Rectal smooth muscle tissue (tissue), 1 donor: ENCODE measurements around the gene SEMA4C.

Source experiments
- H3K27ac ChIP-seq: one replicate; pipeline ENCODE4 v1.7.0; 2013; ENCODE audit warnings: low read depth, low read length, inconsistent platforms
- H3K27me3 ChIP-seq: one replicate; pipeline ENCODE4 v1.7.0; 2013; ENCODE audit warnings: low read length; ENCODE audit not compliant: control insufficient read depth, insufficient read depth
- H3K36me3 ChIP-seq: one replicate; pipeline ENCODE4 v1.7.0; 2013; ENCODE audit warnings: low read length; ENCODE audit not compliant: control insufficient read depth, insufficient read depth
- H3K4me1 ChIP-seq: one replicate; pipeline ENCODE4 v1.7.0; 2013; ENCODE audit warnings: low read length; ENCODE audit not compliant: control insufficient read depth, insufficient read depth
- H3K4me3 ChIP-seq: one replicate; pipeline ENCODE4 v1.7.0; 2013; ENCODE audit warnings: low read length
- H3K9ac ChIP-seq: one replicate; pipeline ENCODE4 v1.7.0; 2013; ENCODE audit warnings: low read length

Gene SEMA4C

GRCh38 chr2:96883306-96883705 lies 13.4 kb upstream of the SEMA4C start:
- Histone ChIP-seq H3K27ac (no peak overlapping the region), H3K4me1 (peaks cover 19% of the 10 kb centered on the region), H3K36me3 (no peaks in the 10 kb centered on the region), H3K4me3 (no peak overlapping the region), H3K9ac (no peak overlapping the region), H3K27me3 (no peaks in the 10 kb centered on the region)

- Histone ChIP-seq H3K27ac (no peak overlapping the region), H3K9ac (no peak overlapping the region), H3K27me3 (no peaks in the 10 kb centered on the region), H3K4me1 (peaks cover 15% of the 10 kb centered on the region), H3K36me3 (no peaks in the 10 kb centered on the region), H3K4me3 (no peak overlapping the region)
These were observed 13.0 kb upstream of the SEMA4C start for GRCh38 chr2:96882906-96883305.

DNA sequence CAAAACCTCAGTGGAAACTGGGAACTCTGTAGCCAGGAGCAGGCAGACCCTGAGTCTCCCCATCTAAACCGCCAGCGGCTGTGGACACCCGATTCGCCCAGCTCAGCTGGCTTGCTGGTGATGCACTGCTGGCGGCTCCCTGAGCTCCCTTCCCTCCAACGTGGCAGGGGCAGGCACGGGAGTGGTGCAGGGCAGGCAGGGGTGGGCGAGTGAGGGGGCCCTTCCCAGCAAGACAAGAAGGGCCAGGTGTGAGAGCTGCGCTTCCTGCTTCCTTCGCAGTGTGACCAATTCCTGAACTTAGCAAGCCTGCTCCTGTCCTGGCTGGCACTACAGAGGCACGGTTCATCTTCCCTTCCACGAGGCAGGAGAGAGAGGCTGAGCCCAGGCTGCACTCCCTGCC lies 12.3 kb upstream of the SEMA4C start:
- Histone ChIP-seq H3K9ac (no peak overlapping the region), H3K4me3 (no peak overlapping the region), H3K27me3 (no peaks in the 10 kb centered on the region), H3K36me3 (no peaks in the 10 kb centered on the region), H3K27ac (no peak overlapping the region), H3K4me1 (peaks cover 9% of the 10 kb centered on the region)

DNA sequence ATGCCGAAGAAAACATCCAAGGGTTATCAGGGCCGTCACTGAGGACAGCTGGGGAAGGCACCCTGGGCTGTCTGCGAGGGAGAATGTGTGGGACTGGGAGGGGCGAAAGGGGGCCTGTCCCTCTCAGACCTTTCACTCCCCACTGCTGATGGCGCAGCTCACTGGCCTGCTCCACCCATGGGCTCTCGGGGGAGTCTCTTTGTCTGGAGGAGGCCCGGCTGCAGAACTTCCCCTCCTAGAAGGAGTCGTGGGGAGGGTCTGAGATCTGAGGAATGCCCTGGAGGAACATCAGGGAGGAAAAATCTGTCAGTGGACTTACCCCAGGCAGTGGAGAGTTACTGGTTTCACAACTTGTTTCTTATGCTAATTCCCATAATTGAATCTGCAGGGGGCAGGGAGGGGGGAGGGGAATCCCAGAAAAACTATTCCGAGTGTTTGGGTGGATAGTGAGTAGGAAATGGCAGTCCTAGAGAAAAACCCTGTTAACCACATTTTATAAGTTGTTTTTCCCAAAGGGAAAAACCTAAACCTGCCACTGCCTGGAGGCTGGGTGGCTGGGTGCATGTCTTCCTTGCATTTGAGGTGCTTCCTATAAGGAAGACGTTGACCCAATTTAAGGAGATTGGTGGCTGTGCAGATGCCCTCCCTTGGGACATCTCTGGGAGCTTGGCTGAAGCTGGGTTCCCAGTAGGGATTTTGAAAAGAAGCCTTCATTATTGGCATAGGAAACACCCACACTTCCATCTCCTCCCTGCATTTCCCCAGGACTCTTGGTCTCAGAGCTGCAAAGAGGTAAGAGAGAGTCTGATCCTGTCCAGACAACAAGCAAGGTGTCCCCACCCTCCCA lies 11.7 kb upstream of the SEMA4C start:
- Histone ChIP-seq H3K36me3 (no peaks in the 10 kb centered on the region), H3K4me1 (peaks cover 6% of the 10 kb centered on the region), H3K27ac (no peak overlapping the region), H3K4me3 (no peak overlapping the region), H3K27me3 (no peaks in the 10 kb centered on the region), H3K9ac (no peak overlapping the region)

- Histone ChIP-seq H3K4me1 (no peaks in the 10 kb centered on the region), H3K4me3 (no peak overlapping the region), H3K27ac (no peak overlapping the region), H3K27me3 (no peaks in the 10 kb centered on the region), H3K9ac (no peak overlapping the region), H3K36me3 (no peaks in the 10 kb centered on the region)
These were observed 11.0 kb upstream of the SEMA4C start for GRCh38 chr2:96880891-96881273.

DNA sequence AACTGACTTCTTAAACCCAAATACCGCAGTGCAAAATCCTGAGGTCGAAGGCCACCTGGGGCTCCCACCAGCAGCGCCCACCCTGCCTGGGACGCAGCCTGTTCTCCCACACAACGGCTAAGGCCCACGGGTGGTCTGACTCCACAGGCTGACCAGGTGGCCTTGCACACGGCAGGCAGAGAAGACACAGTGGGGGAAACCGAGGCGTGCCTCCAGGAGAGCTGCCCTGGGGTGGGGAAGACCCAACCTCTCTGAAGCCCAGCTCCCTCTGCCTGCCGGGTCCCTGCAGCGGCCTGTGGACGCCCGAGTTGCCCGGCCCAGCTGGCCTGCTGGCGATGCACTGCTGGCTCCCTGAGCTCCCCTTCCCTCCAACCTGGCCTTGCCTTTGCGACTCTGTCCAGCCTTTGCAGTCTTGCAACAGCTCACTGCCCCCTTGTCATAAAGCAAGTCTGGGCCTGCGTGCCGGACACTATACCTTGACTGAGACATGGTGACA lies 9.7 kb upstream of the SEMA4C start:
- Histone ChIP-seq H3K4me3 (no peak overlapping the region), H3K27ac (no peak overlapping the region), H3K27me3 (no peaks in the 10 kb centered on the region), H3K36me3 (no peaks in the 10 kb centered on the region), H3K4me1 (no peaks in the 10 kb centered on the region), H3K9ac (no peak overlapping the region)

DNA sequence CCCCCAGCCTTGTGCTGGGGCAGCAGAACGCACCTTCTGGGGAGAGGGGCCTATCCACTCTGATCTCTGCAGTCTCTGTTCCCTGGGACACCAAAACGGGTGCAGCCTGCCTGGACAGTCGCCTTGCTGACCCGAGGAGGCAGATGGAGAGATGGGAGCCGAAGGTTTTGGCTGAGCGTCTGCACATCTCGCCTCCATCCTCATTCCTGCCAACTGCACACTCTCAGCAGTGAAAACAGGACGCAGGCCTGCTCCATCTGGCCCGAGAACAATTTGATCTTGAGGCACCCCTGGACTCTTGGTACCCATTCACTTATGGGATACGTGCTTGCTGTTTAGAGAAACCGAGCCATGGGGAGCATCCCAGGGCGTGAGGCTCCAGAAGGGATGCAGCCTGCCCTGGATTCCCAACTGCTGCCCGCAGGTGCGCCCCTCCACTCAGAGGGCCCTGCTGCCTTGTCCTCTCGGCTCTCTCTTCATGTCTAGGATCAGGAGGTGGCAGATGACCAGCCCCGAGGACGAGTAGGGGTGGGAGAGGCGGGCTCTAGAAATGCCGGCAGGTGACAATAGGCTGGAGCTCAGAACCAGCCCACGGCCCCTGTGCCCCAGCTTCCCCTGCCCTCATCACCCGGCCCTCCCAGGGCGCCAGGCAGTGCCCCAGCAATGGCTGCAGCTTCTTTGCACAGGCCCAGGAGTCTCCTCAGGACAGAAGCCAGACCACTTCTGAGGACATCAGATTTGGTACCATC lies 9.1 kb upstream of the SEMA4C start:
- H3K27me3 ChIP-seq, result no peaks in the 10 kb centered on the region
- H3K4me1 ChIP-seq, result no peaks in the 10 kb centered on the region
- no peak overlapping the region for H3K4me3 ChIP-seq
- H3K27ac ChIP-seq, result no peak overlapping the region
- no peak overlapping the region for H3K9ac ChIP-seq
- H3K36me3 ChIP-seq, result no peaks in the 10 kb centered on the region

DNA sequence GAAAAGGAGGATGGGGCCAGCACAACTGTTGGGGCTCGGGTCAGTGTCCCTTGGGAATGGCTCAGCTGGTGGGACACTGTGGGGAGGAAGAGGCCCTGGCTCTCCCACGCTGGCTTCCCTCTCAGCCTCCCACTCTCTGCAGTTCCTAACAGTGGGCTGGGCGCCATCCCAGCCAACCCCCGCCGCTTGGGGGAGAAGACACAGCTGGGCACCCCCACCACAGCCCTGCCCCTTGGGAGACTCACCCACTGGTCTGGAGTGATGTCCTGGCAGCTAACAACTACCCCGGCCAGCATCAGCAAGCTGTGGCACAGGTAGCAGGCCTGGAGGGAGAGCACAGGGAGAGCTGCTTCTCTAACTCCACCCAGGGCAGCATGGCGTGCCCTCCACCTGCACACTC lies 8.3 kb upstream of the SEMA4C start:
- no peak overlapping the region for H3K4me3 ChIP-seq
- H3K9ac ChIP-seq, result no peak overlapping the region
- no peak overlapping the region for H3K27ac ChIP-seq
- no peaks in the 10 kb centered on the region for H3K4me1 ChIP-seq
- no peaks in the 10 kb centered on the region for H3K27me3 ChIP-seq
- no peaks in the 10 kb centered on the region for H3K36me3 ChIP-seq

- no peak overlapping the region for H3K27ac ChIP-seq
- no peak overlapping the region for H3K9ac ChIP-seq
These were observed 7.8 kb upstream of the SEMA4C start for GRCh38 chr2:96877631-96878092.

DNA sequence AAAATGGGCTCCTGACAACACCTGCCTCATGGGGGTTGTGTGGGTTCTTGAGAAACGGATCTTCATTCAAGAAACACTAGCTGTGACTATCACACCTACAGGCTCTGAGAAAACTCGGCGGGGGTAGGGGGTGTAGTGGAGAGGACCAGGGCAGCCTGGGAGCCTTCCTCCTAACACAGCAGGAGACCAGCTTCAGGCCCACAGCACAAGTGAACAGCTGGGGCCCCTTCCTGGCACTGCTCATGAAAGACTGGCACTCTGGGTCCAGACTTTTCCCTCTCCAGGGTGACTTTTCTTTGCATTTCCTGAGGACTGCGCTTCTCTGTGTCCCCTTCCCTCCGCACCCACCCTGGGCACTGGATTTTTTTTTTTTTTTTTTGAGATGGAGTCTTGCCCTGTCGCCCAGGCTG lies 7.2 kb upstream of the SEMA4C start:
- Histone ChIP-seq H3K27me3 (no peaks in the 10 kb centered on the region), H3K4me1 (no peaks in the 10 kb centered on the region), H3K9ac (no peak overlapping the region), H3K36me3 (no peaks in the 10 kb centered on the region), H3K27ac (no peak overlapping the region), H3K4me3 (no peak overlapping the region)

More at GRCh38 chr2:96877631-96878092, 7.8 kb upstream of the SEMA4C start:
- Histone ChIP-seq H3K27me3 (no peaks in the 10 kb centered on the region), H3K4me3 (no peak overlapping the region), H3K4me1 (no peaks in the 10 kb centered on the region), H3K36me3 (no peaks in the 10 kb centered on the region)

DNA sequence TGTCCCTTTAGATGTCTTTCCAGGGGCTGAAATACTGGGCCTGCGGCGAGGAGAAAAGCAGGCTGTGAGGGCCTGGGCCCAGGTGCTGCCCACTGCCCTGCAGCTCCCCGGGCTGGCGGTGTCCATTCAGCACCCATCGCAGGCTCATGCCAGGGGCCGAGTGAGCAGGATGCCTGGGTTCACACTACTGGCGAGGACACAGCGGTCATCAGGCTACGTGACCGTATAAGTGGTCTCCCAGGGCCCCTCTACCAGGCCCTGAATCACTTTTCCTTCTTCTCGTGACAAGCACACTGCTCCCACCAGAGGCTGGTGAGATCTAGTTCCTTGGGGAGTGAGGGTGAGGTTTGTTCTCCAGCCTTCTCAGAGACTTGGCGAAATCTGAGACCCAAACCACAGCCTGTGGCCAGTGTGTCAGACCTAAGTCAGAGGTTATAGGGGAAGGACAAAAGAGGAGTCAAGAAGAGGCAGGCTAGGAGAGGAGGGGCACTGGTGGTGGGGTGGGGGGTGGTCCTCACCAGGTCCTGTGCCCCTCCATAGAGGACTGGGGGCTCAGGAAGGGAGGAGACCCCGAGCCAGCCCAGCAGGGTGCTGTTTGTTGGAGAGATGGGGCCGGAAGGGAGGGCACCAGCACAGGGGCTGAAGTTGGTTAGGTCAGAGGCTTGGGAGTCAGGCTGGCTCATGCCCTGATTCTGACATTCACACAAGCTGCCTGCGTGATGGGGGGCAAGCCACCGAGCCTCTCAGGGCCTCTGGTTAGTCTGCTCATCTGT lies 6.6 kb upstream of the SEMA4C start:
- no peak overlapping the region for H3K9ac ChIP-seq
- H3K27ac ChIP-seq, result no peak overlapping the region
- H3K27me3 ChIP-seq, result no peaks in the 10 kb centered on the region
- no peaks in the 10 kb centered on the region for H3K4me1 ChIP-seq
- H3K4me3 ChIP-seq, result no peak overlapping the region
- H3K36me3 ChIP-seq, result no peaks in the 10 kb centered on the region
